Stimulated activated CD4-positive, alpha-beta T cell treated with anti-CD3 and anti-CD28 coated beads, TNF-alpha, amount 100 ng/mL, for 1 hour (primary cell): Measurements from ENCODE around the gene XYLT1.

Source experiments
- DNase-seq, 3 donors: peaks; one replicate each; pipeline ENCODE4 v3.0.0-alpha.2; 2020; ENCODE audit warnings: low read depth in 3 of 3, low spot score in 1 of 3

The XYLT1 gene

GRCh38 chr16:17460890-17461289 lies 9.9 kb downstream of the XYLT1 start:
- no peak for DNase-seq

- DNase-seq, result no peak
These were observed 10.7 kb downstream of the XYLT1 start for GRCh38 chr16:17459903-17460521.

DNA sequence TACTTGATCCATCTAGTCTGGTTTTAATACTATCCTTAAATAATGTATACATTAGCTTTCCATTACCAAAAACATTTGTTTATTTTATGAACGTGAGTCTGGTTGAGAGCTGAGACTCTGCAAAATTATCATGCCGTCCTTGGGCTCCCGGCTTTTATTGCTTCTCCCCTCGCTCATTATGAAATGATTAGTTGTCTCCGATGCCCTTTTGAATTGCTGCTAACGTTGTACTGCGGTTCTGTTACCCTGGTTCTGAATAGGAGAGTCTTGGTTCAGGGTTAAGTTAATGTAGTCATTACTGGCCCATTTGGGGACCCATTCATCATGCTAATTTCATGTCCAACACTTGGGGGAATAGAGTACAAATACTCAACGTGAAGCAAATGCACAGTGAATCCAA lies 12.8 kb downstream of the XYLT1 start:
- DNase-seq, result no peak

- no peak for DNase-seq
These were observed 13.2 kb downstream of the XYLT1 start for GRCh38 chr16:17457513-17457912.

DNA sequence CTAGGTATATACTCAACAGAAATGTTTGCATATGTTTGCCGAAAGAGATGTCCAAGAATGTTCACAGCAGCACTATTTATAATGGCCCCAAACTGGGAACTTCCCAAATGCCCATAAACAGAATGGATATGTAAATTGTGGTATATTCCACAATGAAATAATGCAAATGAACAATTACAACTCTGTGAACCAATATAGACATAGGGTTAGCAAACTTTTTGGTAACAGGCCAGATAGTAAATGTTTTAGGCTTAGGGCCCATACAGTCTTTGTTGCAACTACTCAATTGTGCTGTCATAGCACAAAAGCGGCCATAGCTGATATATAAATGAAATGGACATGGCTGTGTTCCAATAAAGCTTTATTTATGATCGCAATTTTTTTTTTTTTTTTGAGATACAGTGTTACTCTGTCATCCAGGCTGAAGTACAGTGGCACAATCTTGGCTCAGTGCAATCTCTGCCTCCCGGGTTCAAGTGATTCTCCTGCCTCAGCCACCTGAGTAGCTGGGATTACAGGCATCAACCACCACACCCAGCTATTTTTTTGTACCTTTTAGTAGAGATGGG lies 16.5 kb downstream of the XYLT1 start:
- DNase-seq, result no peak

GRCh38 chr16:17453364-17454038 lies 17.3 kb downstream of the XYLT1 start:
- no peak for DNase-seq

DNA sequence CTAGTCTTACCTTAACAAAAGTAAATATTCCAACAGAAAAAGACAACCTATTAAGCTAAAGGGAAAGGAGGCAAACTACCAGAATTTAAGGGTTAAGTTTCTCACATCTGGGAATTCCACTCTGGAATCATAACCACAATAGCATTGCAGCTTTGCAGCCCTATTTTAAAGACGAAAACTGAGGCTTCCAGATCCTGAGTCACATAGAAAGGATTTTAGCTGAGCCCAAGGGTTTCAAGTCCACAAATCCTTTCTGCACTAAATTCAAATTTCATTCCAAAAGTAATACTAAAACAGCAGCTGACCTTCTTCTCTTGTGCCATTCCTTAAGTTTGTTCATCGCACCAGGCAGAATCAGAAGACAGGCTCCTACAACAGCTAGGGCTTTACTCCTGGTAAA lies 17.8 kb downstream of the XYLT1 start:
- no peak for DNase-seq

DNA sequence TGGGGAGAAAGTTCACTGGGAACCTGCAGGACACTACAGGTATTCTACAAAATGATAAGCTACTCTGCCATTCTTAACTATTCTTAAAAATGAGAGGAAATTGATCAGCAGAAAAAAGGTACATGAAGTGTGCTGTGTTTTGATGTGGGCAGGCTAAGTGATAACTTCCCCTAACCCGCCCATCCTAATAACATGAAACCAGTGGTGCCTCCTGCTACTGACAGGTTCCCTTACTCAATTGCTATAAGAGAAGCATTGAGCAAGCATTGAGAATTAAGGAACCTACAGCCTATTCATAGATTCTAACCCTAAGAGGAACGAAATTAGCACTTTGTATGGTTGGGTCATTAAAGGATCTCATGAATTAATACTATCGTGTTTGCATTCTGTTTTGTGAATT lies 18.9 kb downstream of the XYLT1 start:
- no peak for DNase-seq

DNA sequence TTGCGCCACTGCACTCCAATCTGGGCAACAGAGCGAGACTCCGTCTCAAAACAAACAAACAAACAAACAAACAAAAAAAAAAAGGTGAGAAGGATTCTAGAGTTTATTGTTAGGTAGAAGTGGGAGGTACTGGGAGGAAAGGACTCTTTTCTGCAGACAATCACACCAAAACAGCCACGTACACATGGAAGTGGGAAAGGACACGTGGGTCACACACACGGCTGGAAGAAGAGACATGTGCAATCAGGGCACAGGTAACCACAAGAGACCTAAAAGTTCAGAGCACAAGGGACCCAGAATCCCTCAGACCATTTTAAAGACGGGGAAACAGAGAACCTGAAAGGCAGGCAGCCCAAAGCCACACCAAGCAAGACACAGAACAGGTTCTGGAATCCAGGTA lies 20.5 kb downstream of the XYLT1 start:
- no peak for DNase-seq

- no peak for DNase-seq
These were observed 21.8 kb downstream of the XYLT1 start for GRCh38 chr16:17448640-17449638.

- no peak for DNase-seq
These were observed 23.6 kb downstream of the XYLT1 start for GRCh38 chr16:17447101-17447569.

GRCh38 chr16:17446661-17447060 lies 24.1 kb downstream of the XYLT1 start:
- DNase-seq, result no peak

DNA sequence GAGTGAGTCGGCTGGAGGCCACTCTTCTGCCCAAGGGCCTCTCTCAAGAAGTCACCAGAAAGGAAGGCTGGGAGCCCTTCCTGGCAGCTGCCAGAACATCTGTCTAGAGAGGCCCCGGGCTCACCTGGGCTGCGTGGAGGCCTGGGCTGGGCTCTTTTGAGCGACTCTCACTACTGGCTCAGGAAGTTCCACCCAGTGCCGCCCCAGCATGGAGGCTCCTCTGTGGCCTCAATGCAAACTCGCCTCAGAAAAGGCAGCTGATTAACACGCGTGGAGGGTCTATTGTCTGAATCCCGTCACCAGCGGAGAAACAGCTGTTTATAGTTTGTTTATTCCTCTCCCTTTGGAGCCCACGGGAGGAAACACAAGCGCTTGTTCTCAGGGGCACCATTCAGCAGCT lies 25.3 kb downstream of the XYLT1 start:
- DNase-seq, result no peak

- DNase-seq, result no peak
These were observed 26.1 kb downstream of the XYLT1 start for GRCh38 chr16:17444658-17445057.

DNA sequence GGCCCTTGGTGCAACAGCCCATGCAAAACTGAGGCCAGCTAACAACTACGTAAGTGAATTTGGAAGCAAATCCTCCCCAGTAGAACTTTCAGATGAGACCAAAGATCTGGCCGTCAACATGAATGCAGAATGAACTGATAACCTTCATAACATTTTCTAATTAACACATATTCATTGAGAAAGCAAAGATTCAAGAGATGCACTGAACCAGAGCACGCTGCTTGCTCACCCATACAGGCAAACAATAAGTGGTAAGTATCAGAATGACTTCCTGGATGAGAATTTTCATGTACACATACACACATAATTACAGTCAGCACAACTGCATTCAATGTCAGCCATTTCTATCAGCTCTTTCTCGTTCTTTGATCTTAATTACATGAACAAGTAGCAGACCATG lies 30.6 kb downstream of the XYLT1 start:
- DNase-seq, result no peak

- no peak for DNase-seq
These were observed 31.2 kb downstream of the XYLT1 start for GRCh38 chr16:17439580-17439979.

- no peak for DNase-seq
These were observed 32.8 kb downstream of the XYLT1 start for GRCh38 chr16:17437981-17438380.

- DNase-seq, result no peak
These were observed 33.5 kb downstream of the XYLT1 start for GRCh38 chr16:17437127-17437720.

DNA sequence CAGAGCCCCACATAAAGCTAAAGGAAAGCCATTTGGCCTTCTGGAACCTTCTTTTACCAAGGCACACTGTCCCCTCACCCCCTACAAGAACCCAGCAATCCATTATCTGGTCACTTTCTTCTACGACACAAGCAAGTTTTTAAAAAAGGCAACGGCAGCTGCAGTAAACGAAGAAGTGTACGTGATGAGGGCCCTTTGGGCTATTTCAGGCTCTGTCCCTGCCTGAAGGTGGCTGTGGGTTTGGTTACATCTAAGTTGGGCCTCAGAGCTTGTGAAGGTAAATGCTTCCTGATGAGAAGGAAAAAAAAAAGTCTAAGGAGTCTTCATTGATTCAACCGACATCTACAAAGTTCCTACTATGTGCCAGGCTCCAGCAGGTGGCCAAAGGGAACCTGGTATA lies 35.4 kb downstream of the XYLT1 start:
- no peak for DNase-seq

DNA sequence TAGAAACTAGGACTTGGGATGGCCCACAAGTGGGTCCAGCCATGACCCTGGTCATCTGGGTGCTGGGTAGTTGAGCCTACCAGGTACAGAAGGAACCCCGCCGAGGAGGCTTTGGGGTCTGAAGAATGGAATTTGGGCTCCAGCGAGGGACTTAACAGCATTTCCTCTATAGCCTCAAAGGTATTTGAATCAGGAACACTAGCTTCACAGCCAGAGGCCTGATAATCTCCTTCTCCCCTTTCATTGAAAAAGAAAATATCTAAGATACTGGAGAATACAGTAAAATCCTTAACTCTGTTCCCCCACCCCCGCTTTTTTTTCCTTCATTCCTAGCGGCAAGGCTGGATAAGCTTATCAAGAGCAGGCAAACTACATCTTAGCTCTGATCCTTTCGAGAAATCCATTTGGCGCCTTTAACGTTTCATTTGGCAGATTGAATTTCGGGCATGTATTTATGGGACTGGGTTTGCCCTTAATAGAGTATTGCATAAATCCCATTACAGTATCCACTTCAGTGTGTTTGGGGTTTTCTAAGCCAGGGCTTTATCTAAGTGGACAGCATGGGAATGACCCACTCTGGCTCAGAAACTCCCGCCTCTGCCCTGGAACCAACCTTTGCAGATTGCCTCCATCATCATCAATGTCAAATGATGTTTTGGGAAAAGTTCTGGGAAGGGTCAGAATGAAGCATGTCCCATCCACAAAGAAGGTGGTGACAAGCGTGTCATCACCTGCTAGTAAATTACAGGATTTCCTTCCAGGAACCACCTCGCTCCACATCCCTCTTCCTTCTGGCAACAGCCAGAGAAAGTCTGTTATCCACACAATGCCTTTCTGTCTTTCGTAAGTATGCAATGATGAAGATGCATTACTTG lies 36.9 kb downstream of the XYLT1 start:
- DNase-seq, result no peak
